Jurkat, Clone E6-1 (cell line): Measurements from ENCODE around the gene KLHL2.
"Not testable (repeated sequence)": the region's sequence is repeated elsewhere in the genome, so short reads cannot be mapped to it uniquely, and the experiment has no call there.

Experiments used
- DNase-seq: peaks from one replicate; pipeline ENCODE4 v3.0.0-alpha.2; 2011; ENCODE audit warnings: low read depth, low spot score
- H3K4me3 ChIP-seq: 2 replicates; pipeline ENCODE4 v1.5.1; 2011; ENCODE audit warnings: mild to moderate bottlenecking, low read length, control low read depth, moderate library complexity

KLHL2 gene

GRCh38 chr4:165198329-165198728 is 9.0 kb upstream of the KLHL2 start:
- no peak overlapping the region for H3K4me3 ChIP-seq
- DNase-seq = no peak

GRCh38 chr4:165199286-165199685 is 8.1 kb upstream of the KLHL2 start:
- no peak for DNase-seq
- no peak overlapping the region for H3K4me3 ChIP-seq

GRCh38 chr4:165199722-165200121 is 7.6 kb upstream of the KLHL2 start:
- H3K4me3 ChIP-seq = no peak overlapping the region
- DNase-seq = no peak

- no peak for DNase-seq
- H3K4me3 ChIP-seq = no peak overlapping the region
These were observed 5.6 kb upstream of the KLHL2 start for GRCh38 chr4:165201806-165202205.

GRCh38 chr4:165203541-165204461 is 3.6 kb upstream of the KLHL2 start:
- no peak overlapping the region for H3K4me3 ChIP-seq
- DNase-seq = no peak

- no peak for DNase-seq
- H3K4me3 ChIP-seq = no peak overlapping the region
These were observed 2.9 kb upstream of the KLHL2 start for GRCh38 chr4:165204462-165204830.

- peak overlapping the region; percentile 78 for H3K4me3 ChIP-seq
- no peak for DNase-seq
These were observed 338 bp upstream of the KLHL2 start for GRCh38 chr4:165207016-165207430.

- no peak for DNase-seq
- peak overlapping the region; percentile 78 for H3K4me3 ChIP-seq
These were observed 876 bp downstream of the KLHL2 start for GRCh38 chr4:165208221-165208652.

GRCh38 chr4:165208741-165209388 is 1.5 kb downstream of the KLHL2 start:
- DNase-seq = no peak
- H3K4me3 ChIP-seq = no peak overlapping the region

GRCh38 chr4:165209796-165210195 is 2.4 kb downstream of the KLHL2 start:
- no peak for DNase-seq
- H3K4me3 ChIP-seq = no peak overlapping the region

GRCh38 chr4:165210566-165210965 is 3.2 kb downstream of the KLHL2 start:
- no peak for DNase-seq
- no peak overlapping the region for H3K4me3 ChIP-seq

GRCh38 chr4:165212647-165213046 is 5.3 kb downstream of the KLHL2 start:
- DNase-seq, H3K4me3 ChIP-seq: not testable (repeated sequence)

GRCh38 chr4:165213404-165213803 is 6.0 kb downstream of the KLHL2 start:
- not testable (repeated sequence) for H3K4me3 ChIP-seq, DNase-seq

GRCh38 chr4:165213991-165214709 is 6.8 kb downstream of the KLHL2 start:
- DNase-seq, H3K4me3 ChIP-seq: not testable (repeated sequence)

- not testable (repeated sequence) for H3K4me3 ChIP-seq, DNase-seq
These were observed 7.8 kb downstream of the KLHL2 start for GRCh38 chr4:165215034-165215751.

GRCh38 chr4:165215761-165216487 is 8.6 kb downstream of the KLHL2 start:
- not testable (repeated sequence) for DNase-seq, H3K4me3 ChIP-seq

GRCh38 chr4:165217325-165217724 is 10.0 kb downstream of the KLHL2 start:
- no peak overlapping the region for H3K4me3 ChIP-seq
- DNase-seq = no peak

- not testable (repeated sequence) for DNase-seq, H3K4me3 ChIP-seq
These were observed 13.9 kb downstream of the KLHL2 start for GRCh38 chr4:165221306-165221705.
